ENCODE data around the gene SAP25. TPM values are rescaled to one million over a fixed set of nuclear protein-coding genes. Genes with fewer than 3 reads are reported as not detected.

The SAP25 gene
- total and polyA plus RNA-seq, 2 of the 4 experiments (the other 2 are of a cell fraction), result 1.8 TPM; not detected in 1

GRCh38 chr7:100543586-100543985, 30.1 kb downstream of the SAP25 start:
- no peak overlapping the region for H3K4me2 ChIP-seq (ENCODE audit: low read depth, low read length)
- in situ Hi-C loops (cut with MboI; ENCODE audit: low sequenced_read_pairs), result loop anchor here (5.0 kb wide), 1 partner anchor 61 kb away; the partner anchor contains the start of gene NYAP1
- no peak overlapping the region for H4K8ac ChIP-seq (ENCODE audit: low read depth in 2 of 2, low read length in 2 of 2)
- ChIA-PET CTCF (no interaction called here), POLR2A (ENCODE audit: unreplicated experiment) (no interaction called here)
- no peak overlapping the region for H3K9ac ChIP-seq (ENCODE audit: low read depth, low read length)
- no peaks in the 10 kb centered on the region for H3K27me3 ChIP-seq (ENCODE audit: control insufficient read depth, insufficient read depth, low read length)
- no CpG with 5 or more reads among the region's 1 CpG for WGBS, 2 experiments (ENCODE audit: extremely low coverage in 2 of 2, insufficient read length in 1 of 2)
- no peak for TF ChIP-seq CEBPB (IDR thresholded peaks at IDR 0.05; ENCODE audit: low read depth, low read length)
- TF ChIP-seq SMC3 (IDR thresholded peaks at IDR 0.05; ENCODE audit: low read depth, low read length), result no peak
- no peak for TF ChIP-seq NFE2L2 (IDR thresholded peaks at IDR 0.05; ENCODE audit: low read depth, low read length)
- TF ChIP-seq RFX5 (IDR thresholded peaks at IDR 0.05; ENCODE audit: low read depth, low read length), result no peak
- no peak for TF ChIP-seq CTCF (conservative IDR thresholded peaks at IDR 0.05; ENCODE audit: low read depth, low read length)
- no peak for TF ChIP-seq POLR2A (IDR thresholded peaks at IDR 0.05; ENCODE audit: low read depth, low read length)
- no peak for TF ChIP-seq MXI1 (IDR thresholded peaks at IDR 0.05; ENCODE audit: borderline replicate concordance, low read depth, low read length)
- no peak for TF ChIP-seq USF2 (IDR thresholded peaks at IDR 0.05; ENCODE audit: low read depth, low read length)
- no peak for TF ChIP-seq CHD1 (IDR thresholded peaks at IDR 0.05; ENCODE audit: low read depth, low read length)
- no peak for TF ChIP-seq BHLHE40 (IDR thresholded peaks at IDR 0.05; ENCODE audit: low read depth, low read length)
- TF ChIP-seq RCOR1 (IDR thresholded peaks at IDR 0.05; ENCODE audit: insufficient replicate concordance, low read length), result no peak
- no peak for TF ChIP-seq RAD21 (IDR thresholded peaks at IDR 0.05; ENCODE audit: low read length)
- TF ChIP-seq ELK1 (IDR thresholded peaks at IDR 0.05; ENCODE audit: borderline replicate concordance, low read depth, low read length), result no peak
- TF ChIP-seq FOS (IDR thresholded peaks at IDR 0.05; ENCODE audit: low read depth, low read length), result no peak
- no peak overlapping the region for H3K23ac ChIP-seq (ENCODE audit: low read depth, low read length)
- no peak overlapping the region for H3K27ac ChIP-seq (ENCODE audit: insufficient read depth, low read length)
- no peak overlapping the region for H2BK5ac ChIP-seq (ENCODE audit: low read depth, low read length, poor library complexity, severe bottlenecking)
- no peak overlapping the region for H3K4ac ChIP-seq (ENCODE audit: low read depth, low read length)
- intact Hi-C loops (cut with micrococcal nuclease), result no loop called here
- H2BK20ac ChIP-seq (ENCODE audit: low read depth, low read length), result no peak overlapping the region
- no peak overlapping the region for H3K4me3 ChIP-seq (ENCODE audit: insufficient read depth, low read depth, low read length)
- H3K9me1 ChIP-seq (ENCODE audit: insufficient read depth, low read length), result peaks cover 23% of the 10 kb centered on the region
- no TSS peak for BruUV-seq (replicated peaks)
- no peaks in the 10 kb centered on the region for H3K36me3 ChIP-seq (ENCODE audit: control insufficient read depth, insufficient read depth, low read length)
- no peak overlapping the region for H4K91ac ChIP-seq (ENCODE audit: insufficient read depth, low read depth, low read length)
- no peak overlapping the region for H3K18ac ChIP-seq (ENCODE audit: low read depth, low read length)
- no peak overlapping the region for H3K14ac ChIP-seq (replicated peaks; ENCODE audit: low read depth, low read length)
- H2BK15ac ChIP-seq (ENCODE audit: low read depth, low read length), result no peak overlapping the region
- H3K9me3 ChIP-seq (ENCODE audit: control insufficient read depth, insufficient read depth, low read length), result no peaks in the 10 kb centered on the region
- no peak overlapping the region for H3K56ac ChIP-seq (ENCODE audit: extremely low read depth, insufficient read depth, low read length)
- H2BK120ac ChIP-seq (ENCODE audit: low read depth, low read length), result no peak overlapping the region
- H4K20me1 ChIP-seq (ENCODE audit: insufficient read depth, low read length), result no peaks in the 10 kb centered on the region
- no peak overlapping the region for H2AFZ ChIP-seq (replicated peaks; ENCODE audit: low read length, poor library complexity)
- H3K4me1 ChIP-seq (ENCODE audit: control insufficient read depth, insufficient read depth, low read length), result peaks cover 29% of the 10 kb centered on the region
- H3K79me1 ChIP-seq (ENCODE audit: low read depth in 1 of 2, low read length in 2 of 2), result peaks cover 27 to 45% of the 10 kb centered on the region in 2 experiments
- no peak overlapping the region for H2AK9ac ChIP-seq (replicated peaks; ENCODE audit: low read depth, low read length, poor library complexity)
- no peak overlapping the region for H4K5ac ChIP-seq (ENCODE audit: low read depth, low read length)
- no peak overlapping the region for H2AK5ac ChIP-seq (ENCODE audit: low read depth, low read length)
- dilution Hi-C loops (cut with HindIII; ENCODE audit: low sequenced_read_pairs, unreplicated experiment), result no loop called here
- no peak for DNase-seq
- ATAC-seq (ENCODE audit: low read depth), result no peak
